ENCODE results near the gene FBXW7. TPM values are rescaled to one million over a fixed set of nuclear protein-coding genes. Genes with fewer than 3 reads are reported as not detected.

Gene FBXW7
- total and polyA plus RNA-seq, 2 of the 13 experiments (the other 11 are each of a cell fraction or from before 2014, with no cell fraction given): 5.0 to 40.9 TPM

GRCh38 chr4:152348670-152349069 is 187.2 kb downstream of the FBXW7 start (continued):
- TF ChIP-seq ZNF276 (CRISPR knock-in tag; IDR thresholded peaks at IDR 0.05; ENCODE audit: low read depth) (no peak), ZBTB39 (CRISPR knock-in tag; IDR thresholded peaks at IDR 0.05) (no peak)

GRCh38 chr4:152346979-152347378 is 188.9 kb downstream of the FBXW7 start:
- in situ Hi-C loops (cut with HindIII; ENCODE audit: extremely low pct_ligation_motif_present, low pct_unique_long_range_greater_than_20kb): no loop called here
- Histone ChIP-seq H3K79me2 (ENCODE audit: insufficient read depth, low read length) (no peaks in the 10 kb centered on the region), H3K9ac (ENCODE audit: insufficient read depth, low read depth, low read length) (no peak overlapping the region), H3K36me3 (replicated peaks in 1 of 2; ENCODE audit: control insufficient read depth in 1 of 2, insufficient read depth in 2 of 2, low read length in 2 of 2) (peaks cover 0 to 7% of the 10 kb centered on the region in 2 experiments; a peak in 1 of 5 replicates), H3K27ac (ENCODE audit: extremely low read length, insufficient read depth, low read length) (no peak overlapping the region), H3K4me2 (ENCODE audit: low read depth, low read length) (no peak overlapping the region), H3K4me3 (replicated peaks in 1 of 3; ENCODE audit: insufficient read depth in 1 of 3, low read depth in 2 of 3, low read length in 3 of 3) (no peak overlapping the region), H3K27me3 (ENCODE audit: control insufficient read depth in 1 of 2, insufficient read depth in 2 of 2, low read length in 2 of 2) (no peaks in the 10 kb centered on the region), H3K9me3 (ENCODE audit: low read length) (no peaks in the 10 kb centered on the region), H3K4me1 (ENCODE audit: insufficient read depth, low read length) (no peaks in the 10 kb centered on the region), H4K20me1 (ENCODE audit: insufficient read depth, low read length) (no peaks in the 10 kb centered on the region), H2AFZ (ENCODE audit: low read length) (no peak overlapping the region)
- intact Hi-C loops (cut with micrococcal nuclease; ENCODE audit: unreplicated experiment): no loop called here
- BruUV-seq (replicated peaks): no TSS peak
- no peak for ATAC-seq
- DNase-seq (ENCODE audit: low spot score): no peak
- WGBS (ENCODE audit: low lambda C conversion rate): 100% methylated on average over 4 of the region's 4 CpGs
- POLR2A ChIA-PET: no interaction called here
- no peak for FAIRE-seq
- CTCF ChIA-PET (ENCODE audit: low intra/inter-chr PET ratio, low total read pairs): no interaction called here
- TF ChIP-seq ZNF503 (CRISPR knock-in tag; IDR thresholded peaks at IDR 0.05) (no peak), ZHX2 (IDR thresholded peaks at IDR 0.05; ENCODE audit: low read depth) (no peak), ZHX2 (CRISPR knock-in tag; IDR thresholded peaks at IDR 0.05; ENCODE audit: borderline replicate concordance) (no peak), POLR2AphosphoS2 (IDR thresholded peaks at IDR 0.05; ENCODE audit: low read depth, low read length) (no peak), MLX (CRISPR knock-in tag; IDR thresholded peaks at IDR 0.05) (no peak), MAFF (IDR thresholded peaks at IDR 0.05; ENCODE audit: low read depth, low read length) (peak; percentile 72), YY1 (IDR thresholded peaks at IDR 0.05; ENCODE audit: insufficient read depth, insufficient replicate concordance, low read depth, low read length) (no peak), SP2 (CRISPR knock-in tag; IDR thresholded peaks at IDR 0.05) (no peak), JUN (CRISPR knock-in tag; IDR thresholded peaks at IDR 0.05) (no peak)

Data from HepG2 (cell line).